ENCODE measurements around the gene WDR86. TPM values are rescaled to one million over a fixed set of nuclear protein-coding genes. Genes with fewer than 3 reads are reported as not detected.

Gene WDR86
- total and polyA plus RNA-seq, 2 of the 8 experiments (the other 6 are each of a cell fraction or from before 2014, with no cell fraction given): 12.7 to 15.8 TPM

DNA sequence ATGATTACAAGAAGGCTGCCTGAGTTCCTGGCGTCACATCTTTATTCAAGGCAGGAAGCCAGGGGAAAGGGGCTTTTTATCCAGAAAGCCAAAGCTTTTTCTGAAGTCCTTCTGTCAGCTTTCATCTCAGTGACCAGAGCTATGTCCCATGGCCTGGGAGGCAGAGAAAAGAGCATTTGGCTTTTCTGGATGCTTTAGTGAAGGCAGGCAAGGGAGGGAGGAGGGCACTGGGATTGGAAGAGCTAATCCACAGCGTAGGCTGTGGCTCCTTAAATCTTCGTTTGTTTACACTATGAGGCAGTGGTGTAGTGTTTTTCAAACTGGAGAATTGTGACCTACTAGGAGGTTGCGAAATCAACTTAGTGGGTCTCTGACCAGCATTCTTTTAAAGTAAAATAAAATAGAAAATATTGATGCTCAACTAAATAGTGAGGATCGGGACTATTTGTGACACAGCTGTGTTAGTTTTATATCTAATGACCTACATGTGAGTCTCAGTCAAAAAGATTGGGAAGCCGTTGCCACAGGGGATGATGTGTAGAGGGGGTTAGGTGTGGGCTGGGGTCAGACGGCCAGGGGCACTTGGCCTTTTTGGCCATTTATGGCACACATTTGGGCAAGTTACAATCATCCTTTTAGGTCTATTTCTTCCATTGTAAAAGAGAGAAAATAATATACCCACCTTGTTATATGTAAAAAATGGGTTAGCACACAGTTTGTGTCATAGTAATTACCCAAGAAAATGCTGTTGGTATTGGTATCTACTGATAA is 16.0 kb upstream of the WDR86 start:
- FAIRE-seq (no peak), DNase-seq (ENCODE audit: low read depth in 1 of 2, low spot score in 2 of 2) (no peak)
- no peak overlapping the region for H4K8ac ChIP-seq (ENCODE audit: extremely low read depth, insufficient read depth, low read length)
- no peaks in the 10 kb centered on the region for H3K79me2 ChIP-seq (ENCODE audit: control insufficient read depth in 1 of 2, insufficient read depth in 2 of 2, low read length in 2 of 2)
- no peak overlapping the region for H3K56ac ChIP-seq (replicated peaks; ENCODE audit: insufficient read length, low read depth, low read length)
- no peak overlapping the region for H2BK120ac ChIP-seq (replicated peaks; ENCODE audit: low read depth, low read length)
- H2BK20ac ChIP-seq (ENCODE audit: low read length): no peak overlapping the region
- no peak overlapping the region for H3K9ac ChIP-seq (replicated peaks in 1 of 4; ENCODE audit: extremely low read depth in 1 of 4, low read depth in 3 of 4, low read length in 3 of 4)
- peaks cover 5 to 20% (median 11%) of the 10 kb centered on the region in 4 experiments for H3K4me1 ChIP-seq (replicated peaks in 1 of 4; ENCODE audit: control insufficient read depth in 3 of 4, insufficient read depth in 4 of 4, low read length in 3 of 4)
- H3K27ac ChIP-seq (ENCODE audit: low read depth, low read length): no peak overlapping the region
- no peak overlapping the region for H4K5ac ChIP-seq (ENCODE audit: insufficient read length, low read depth, low read length)
- CTCF ChIA-PET (ENCODE audit: partially characterized antibody): interaction anchor here (0.8 to 1.9 kb wide), 5 partner anchors 9 to 53 kb away, joined by 3 to 5 read pairs (median 4); no protein-coding TSS in a partner anchor
- H2BK12ac ChIP-seq (ENCODE audit: low read depth, low read length): no peak overlapping the region
- peaks cover 4 to 5% of the 10 kb centered on the region in 2 experiments; a peak in 2 of 4 replicates for H3K9me3 ChIP-seq (ENCODE audit: insufficient read depth in 2 of 2, low read depth in 1 of 2, low read length in 1 of 2)
- H2BK5ac ChIP-seq (ENCODE audit: low read depth, low read length): no peak overlapping the region
- H3K23ac ChIP-seq (ENCODE audit: insufficient read length): no peak overlapping the region
- no peak overlapping the region for H4K91ac ChIP-seq (replicated peaks; ENCODE audit: insufficient read length, low read length)
- H3K23me2 ChIP-seq (ENCODE audit: low read depth, low read length): no peaks in the 10 kb centered on the region
- POLR2A ChIA-PET (ENCODE audit: partially characterized antibody): interaction anchor here (0.6 to 1.9 kb wide), 5 partner anchors 9 to 207 kb away, joined by 3 to 5 read pairs (median 3); no protein-coding TSS in a partner anchor
- H3K79me1 ChIP-seq (ENCODE audit: low read depth, low read length): no peaks in the 10 kb centered on the region
- H3K4me2 ChIP-seq (ENCODE audit: insufficient read depth in 1 of 2, low read depth in 2 of 2, low read length in 2 of 2): no peak overlapping the region
- H3K18ac ChIP-seq (ENCODE audit: extremely low read depth, low read length): no peak overlapping the region
- H4K20me1 ChIP-seq (replicated peaks in 1 of 2; ENCODE audit: control insufficient read depth in 1 of 2, insufficient read depth in 2 of 2, low read length in 2 of 2): no peaks in the 10 kb centered on the region
- 86% methylated on average over 7 of the region's 7 CpGs; no CpG with 5 or more reads in 1 of the 2 experiments for WGBS, 2 experiments (ENCODE audit: extremely low coverage in 1 of 2, insufficient coverage in 1 of 2, insufficient read length in 1 of 2, insufficient replicate concordance in 2 of 2, low coverage in 1 of 2, low lambda C conversion rate in 2 of 2, missing lambda C conversion rate in 1 of 2)
- H3K4me3 ChIP-seq (ENCODE audit: extremely low read depth in 1 of 4, insufficient read depth in 2 of 4, low read depth in 3 of 4, low read length in 4 of 4): no peak overlapping the region
- no peak overlapping the region for H2AK5ac ChIP-seq (ENCODE audit: low read depth, low read length)
- no peak overlapping the region for H2BK15ac ChIP-seq (ENCODE audit: low read length)
- no peaks in the 10 kb centered on the region for H3K27me3 ChIP-seq (replicated peaks in 1 of 4; ENCODE audit: control insufficient read depth in 3 of 4, extremely low read depth in 1 of 4, insufficient read depth in 3 of 4, low read length in 3 of 4)
- H3K36me3 ChIP-seq (ENCODE audit: control insufficient read depth in 2 of 4, insufficient read depth in 4 of 4, low read length in 3 of 4): no peaks in the 10 kb centered on the region
- H3K14ac ChIP-seq (ENCODE audit: insufficient read length): no peak overlapping the region
- H2AFZ ChIP-seq (ENCODE audit: low read length): no peak overlapping the region
- H3K4ac ChIP-seq (replicated peaks; ENCODE audit: insufficient read length, low read depth, low read length): no peak overlapping the region
- TF ChIP-seq GTF2F1 (IDR thresholded peaks at IDR 0.05; ENCODE audit: borderline replicate concordance, low read depth, low read length) (no peak), RNF2 (IDR thresholded peaks at IDR 0.05; ENCODE audit: borderline replicate concordance, low read depth, low read length, missing control alignments, poor library complexity, severe bottlenecking) (no peak), TEAD4 (IDR thresholded peaks at IDR 0.05; ENCODE audit: low read depth, low read length) (no peak), POLR2A (IDR thresholded peaks at IDR 0.05; ENCODE audit: control extremely low read depth in 1 of 2, low read depth in 2 of 2, low read length in 2 of 2) (no peak), SUZ12 (IDR thresholded peaks at IDR 0.05; ENCODE audit: low read length) (no peak), TCF12 (IDR thresholded peaks at IDR 0.05; ENCODE audit: low read depth, low read length) (no peak), TBP (IDR thresholded peaks at IDR 0.05; ENCODE audit: low read depth, low read length) (no peak), EZH2 (IDR thresholded peaks at IDR 0.05; ENCODE audit: low read depth, low read length, severe bottlenecking) (no peak), KDM4A (IDR thresholded peaks at IDR 0.05; ENCODE audit: low read depth, low read length, severe bottlenecking) (no peak), EP300 (IDR thresholded peaks at IDR 0.05; ENCODE audit: borderline replicate concordance in 1 of 2, low read depth in 2 of 2, low read length in 2 of 2) (peak in 1 of 2 experiments; percentile 60; a peak in 1 of 3 replicates), BACH1 (IDR thresholded peaks at IDR 0.05; ENCODE audit: low read length) (no peak)
